ENCODE data around the gene A3GALT2.
"Not testable (repeated sequence)": the region's sequence is repeated elsewhere in the genome, so short reads cannot be mapped to it uniquely, and the experiment has no call there.

The A3GALT2 gene

DNA sequence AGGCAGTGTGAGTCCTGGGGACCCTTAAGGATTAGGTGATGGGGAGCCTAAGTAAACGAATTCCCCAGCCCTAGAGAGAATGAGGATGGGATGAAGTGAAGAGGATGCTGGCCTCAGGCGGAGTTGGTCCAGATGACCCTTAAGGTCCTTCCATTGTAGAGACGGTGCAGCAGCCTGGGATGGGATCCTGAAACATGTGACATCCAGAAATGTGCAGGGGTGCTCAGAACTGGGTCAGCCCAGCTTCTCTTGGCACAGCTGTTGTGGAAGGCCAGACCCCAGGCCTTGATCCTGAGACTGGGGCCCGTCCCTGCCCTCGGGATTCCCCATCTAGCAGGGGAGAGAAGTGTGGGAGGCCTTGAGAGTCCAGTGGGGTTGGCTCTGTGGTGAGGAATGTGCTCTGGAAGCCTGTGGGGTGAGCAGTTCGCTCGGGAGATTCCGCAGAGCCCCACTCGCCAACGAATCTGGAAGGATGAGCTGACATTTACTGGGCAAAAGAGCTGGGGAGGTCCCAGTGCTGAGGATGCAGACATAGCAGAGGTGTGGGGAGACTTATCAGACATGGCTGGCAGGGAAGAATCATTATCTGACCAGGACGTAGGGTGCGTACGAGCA is 28.1 kb downstream of the A3GALT2 start:
- no peak for DNase-seq (ENCODE audit: low read depth in 2 of 2)
- TF ChIP-seq, protein P1, sequence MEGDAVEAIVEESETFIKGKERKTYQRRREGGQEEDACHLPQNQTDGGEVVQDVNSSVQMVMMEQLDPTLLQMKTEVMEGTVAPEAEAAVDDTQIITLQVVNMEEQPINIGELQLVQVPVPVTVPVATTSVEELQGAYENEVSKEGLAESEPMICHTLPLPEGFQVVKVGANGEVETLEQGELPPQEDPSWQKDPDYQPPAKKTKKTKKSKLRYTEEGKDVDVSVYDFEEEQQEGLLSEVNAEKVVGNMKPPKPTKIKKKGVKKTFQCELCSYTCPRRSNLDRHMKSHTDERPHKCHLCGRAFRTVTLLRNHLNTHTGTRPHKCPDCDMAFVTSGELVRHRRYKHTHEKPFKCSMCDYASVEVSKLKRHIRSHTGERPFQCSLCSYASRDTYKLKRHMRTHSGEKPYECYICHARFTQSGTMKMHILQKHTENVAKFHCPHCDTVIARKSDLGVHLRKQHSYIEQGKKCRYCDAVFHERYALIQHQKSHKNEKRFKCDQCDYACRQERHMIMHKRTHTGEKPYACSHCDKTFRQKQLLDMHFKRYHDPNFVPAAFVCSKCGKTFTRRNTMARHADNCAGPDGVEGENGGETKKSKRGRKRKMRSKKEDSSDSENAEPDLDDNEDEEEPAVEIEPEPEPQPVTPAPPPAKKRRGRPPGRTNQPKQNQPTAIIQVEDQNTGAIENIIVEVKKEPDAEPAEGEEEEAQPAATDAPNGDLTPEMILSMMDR (IDR thresholded peaks at IDR 0.05; ENCODE audit: low read depth, low read length): no peak
- H3K4me3 ChIP-seq (replicated peaks in 1 of 2; ENCODE audit: low read depth in 2 of 2, low read length in 2 of 2): no peak overlapping the region

GRCh38 chr1:33290615-33291014 is 30.3 kb downstream of the A3GALT2 start:
- not testable (repeated sequence) for H3K4me3 ChIP-seq (replicated peaks in 1 of 2; ENCODE audit: low read depth in 2 of 2, low read length in 2 of 2)

DNA sequence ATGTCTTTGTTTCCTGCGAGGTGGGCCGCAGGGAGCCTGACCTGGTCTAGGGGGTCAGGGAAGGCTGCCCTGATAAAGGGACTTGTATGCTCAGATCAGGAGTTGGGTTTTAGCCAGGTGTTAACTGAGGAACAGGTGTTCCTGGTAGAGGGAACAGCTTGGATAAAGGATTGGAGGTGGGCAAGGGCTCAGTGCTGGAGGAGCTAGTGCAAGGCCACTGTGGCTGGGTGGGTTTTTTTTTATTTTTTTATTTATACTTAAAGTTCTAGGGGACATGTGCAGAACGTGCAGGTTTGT is 31.1 kb downstream of the A3GALT2 start:
- DNase-seq (ENCODE audit: low read depth in 2 of 2): no peak
- TF ChIP-seq, protein P1 (IDR thresholded peaks at IDR 0.05; ENCODE audit: low read depth, low read length): no peak
- no peak overlapping the region for H3K4me3 ChIP-seq (replicated peaks in 1 of 2; ENCODE audit: low read depth in 2 of 2, low read length in 2 of 2)

More at GRCh38 chr1:33290615-33291014, 30.3 kb downstream of the A3GALT2 start:
- not testable (repeated sequence) for DNase-seq (ENCODE audit: low read depth in 2 of 2)

DNA sequence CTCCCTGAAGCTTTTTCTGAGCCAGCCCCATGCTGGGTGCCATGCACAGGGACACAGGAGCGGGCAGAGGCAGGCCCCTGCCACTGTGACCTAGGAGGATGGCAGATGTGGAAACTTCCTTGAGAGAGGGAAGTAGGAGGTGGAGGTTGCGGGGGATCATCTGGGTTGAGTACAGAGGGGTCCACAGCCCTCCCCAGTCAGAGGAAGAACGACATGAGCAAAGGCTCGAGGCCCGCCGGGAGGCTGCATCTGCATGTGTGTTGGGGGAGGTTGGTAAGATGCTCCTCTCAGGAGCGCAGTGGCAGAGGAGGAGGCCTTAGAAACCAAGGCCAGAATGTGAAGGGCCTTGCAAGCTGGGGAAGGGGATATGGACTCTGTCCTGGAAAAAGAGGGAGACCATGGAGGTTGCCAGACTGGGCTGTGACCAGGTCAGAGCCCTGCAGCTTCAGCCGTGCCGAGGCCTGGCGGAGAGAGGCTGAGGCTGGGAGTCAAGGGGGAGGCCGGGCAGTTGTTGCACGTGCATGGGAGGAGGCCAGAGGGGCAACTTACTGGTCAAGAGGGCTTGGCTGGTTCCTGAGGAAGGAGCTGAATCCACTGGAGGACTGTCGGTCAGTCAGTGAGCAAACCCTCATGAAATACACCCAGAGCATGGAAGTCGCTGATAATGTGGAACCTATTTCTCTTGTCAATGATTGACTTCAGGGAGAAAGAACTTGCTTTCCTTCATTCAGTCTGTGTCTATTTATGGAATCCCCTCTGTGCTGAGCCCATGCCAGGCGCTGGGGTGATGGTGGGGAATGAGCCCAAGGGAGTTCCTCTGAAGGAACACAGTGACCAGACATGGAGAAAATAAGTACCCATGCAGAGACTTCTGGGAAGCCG is 31.7 kb downstream of the A3GALT2 start:
- TF ChIP-seq, protein P1 (IDR thresholded peaks at IDR 0.05; ENCODE audit: low read depth, low read length): no peak
- DNase-seq (ENCODE audit: low read depth in 2 of 2): no peak
- no peak overlapping the region for H3K4me3 ChIP-seq (replicated peaks in 1 of 2; ENCODE audit: low read depth in 2 of 2, low read length in 2 of 2)

DNA sequence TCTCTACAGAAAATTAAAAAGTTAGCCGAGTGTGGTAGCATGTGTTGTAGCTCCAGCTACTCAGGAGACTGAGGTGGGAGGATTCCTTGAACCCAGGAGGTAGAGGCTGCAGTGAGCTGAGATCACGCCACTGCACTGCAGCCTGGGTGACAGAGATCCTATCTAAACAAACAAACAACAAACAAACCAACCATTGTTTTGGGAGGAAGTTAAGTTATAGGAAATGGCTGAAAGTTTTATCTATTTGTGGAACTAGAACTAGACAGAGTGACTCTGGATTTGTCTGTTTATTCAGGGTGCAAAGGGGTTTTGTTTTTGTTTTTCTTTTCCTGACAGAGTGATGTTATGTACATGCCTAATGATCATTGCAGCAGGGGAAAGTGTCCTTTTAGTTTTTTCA is 33.6 kb downstream of the A3GALT2 start:
- TF ChIP-seq, protein P1 (IDR thresholded peaks at IDR 0.05; ENCODE audit: low read depth, low read length): no peak
- DNase-seq (ENCODE audit: low read depth in 2 of 2): no peak
- H3K4me3 ChIP-seq (replicated peaks in 1 of 2; ENCODE audit: low read depth in 2 of 2, low read length in 2 of 2): no peak overlapping the region

GRCh38 chr1:33286451-33287185 is 34.3 kb downstream of the A3GALT2 start:
- no peak for DNase-seq (ENCODE audit: low read depth in 2 of 2)
- TF ChIP-seq, protein P1 (IDR thresholded peaks at IDR 0.05; ENCODE audit: low read depth, low read length): no peak
- no peak overlapping the region for H3K4me3 ChIP-seq (replicated peaks in 1 of 2; ENCODE audit: low read depth in 2 of 2, low read length in 2 of 2)

- H3K4me3 ChIP-seq (replicated peaks in 1 of 2; ENCODE audit: low read depth in 2 of 2, low read length in 2 of 2): no peak overlapping the region
- TF ChIP-seq, protein P1 (IDR thresholded peaks at IDR 0.05; ENCODE audit: low read depth, low read length): no peak
- no peak for DNase-seq (ENCODE audit: low read depth in 2 of 2)
Observed at GRCh38 chr1:33284049-33284448, 36.8 kb downstream of the A3GALT2 start.
